CD4-positive, CD25-positive, alpha-beta regulatory T cell (primary cell): ENCODE results near the gene ARHGAP22. TPM values are rescaled to one million over a fixed set of nuclear protein-coding genes. Genes with fewer than 3 reads are reported as not detected.
A peak's percentile ranks its signal among the peaks of the same experiment; 100 is the strongest.

ENCODE experiments used
- ATAC-seq, 2 donors: fragments of 150-1000 bp; cut with Tn5 transposase; one replicate each; pipeline ENCODE4 v1.10.0; 2021; ENCODE audit warnings: low read depth in 2 of 2, moderate number of reproducible peaks in 2 of 2, moderate library complexity in 1 of 2
- DNase-seq, 3 donors: peaks; one replicate each; pipeline versions ENCODE4 v3.0.0 to v3.0.0-alpha.2; 2012 to 2022; ENCODE audit warnings: mixed read lengths in 1 of 3
- H3K27ac ChIP-seq: one replicate; pipeline ENCODE4 v1.7.0; 2013; ENCODE audit warnings: mild to moderate bottlenecking, low read length; ENCODE audit not compliant: insufficient read depth, poor library complexity, severe bottlenecking
- H3K27me3 ChIP-seq: one replicate; pipeline ENCODE4 v1.7.0; 2013; ENCODE audit warnings: low read length; ENCODE audit not compliant: control insufficient read depth, insufficient read depth
- H3K36me3 ChIP-seq: one replicate; pipeline ENCODE4 v1.7.0; 2013; ENCODE audit warnings: mild to moderate bottlenecking, low read length, moderate library complexity; ENCODE audit not compliant: control insufficient read depth, insufficient read depth
- H3K4me1 ChIP-seq: 2 replicates; pipeline ENCODE4 v1.7.0; 2013; ENCODE audit warnings: mild to moderate bottlenecking, low read length; ENCODE audit not compliant: insufficient read depth, control insufficient read depth, poor library complexity, severe bottlenecking
- H3K4me3 ChIP-seq: one replicate; pipeline ENCODE4 v1.7.0; 2013; ENCODE audit warnings: low read depth, mild to moderate bottlenecking, low read length, moderate library complexity
- H3K9me3 ChIP-seq, 2 experiments: 1 replicate in 1 of 2; 2 replicates in 1 of 2; pipeline ENCODE4 v1.7.0; 2013; ENCODE audit warnings: low read length in 2 of 2, mild to moderate bottlenecking in 1 of 2, moderate library complexity in 1 of 2; ENCODE audit not compliant: control insufficient read depth in 2 of 2
- H3K27ac Mint-ChIP-seq, 3 donors: one replicate each; pipeline ENCODE4 v1.8.0; 2020 to 2022; ENCODE audit warnings: mild to moderate bottlenecking in 3 of 3, mixed read lengths in 3 of 3, moderate library complexity in 2 of 3
- H3K27me3 Mint-ChIP-seq: one replicate; pipeline ENCODE4 v1.8.0; 2022; ENCODE audit warnings: mild to moderate bottlenecking, mixed read lengths
- H3K36me3 Mint-ChIP-seq: one replicate; pipeline ENCODE4 v1.8.0; 2020; ENCODE audit warnings: mixed read lengths
- H3K4me1 Mint-ChIP-seq, 4 donors: one replicate each; pipeline ENCODE4 v1.8.0; 2020 to 2022; ENCODE audit warnings: mixed read lengths in 4 of 4, mild to moderate bottlenecking in 1 of 4
- H3K4me3 Mint-ChIP-seq, 4 donors: one replicate each; pipeline ENCODE4 v1.8.0; 2020 to 2022; ENCODE audit warnings: mild to moderate bottlenecking in 4 of 4, mixed read lengths in 4 of 4, moderate library complexity in 3 of 4
- H3K9me3 Mint-ChIP-seq, 7 donors: one replicate each; pipeline ENCODE4 v1.8.0; 2020 to 2022; ENCODE audit warnings: mixed read lengths in 7 of 7, mild to moderate bottlenecking in 3 of 7, moderate library complexity in 2 of 7
- polyA plus RNA-seq, 4 donors: library from polyadenylated mRNA; unstranded; fragments of 300-500 nt; fragmentation: Illumina TruSeq; gene quantifications; one replicate each; pipeline ENCODE4 v1.2.3, GENCODE V29; 2021
- total RNA-seq: library from RNA; stranded (reverse); gene quantifications from one replicate; pipeline ENCODE4 v1.2.3, GENCODE V29; 2022

Gene ARHGAP22
- total and polyA plus RNA-seq, 5 donors from 2014 or later = 0.42 TPM; not detected in 4

GRCh38 chr10:48609441-48609840 lies 4.6 kb upstream of the ARHGAP22 start:
- Mint-ChIP-seq H3K27ac (no peak overlapping the region), H3K9me3 (peaks cover 0 to 4% (median 0%) of the 10 kb centered on the region in 7 donors), H3K27me3 (peaks cover 42% of the 10 kb centered on the region), H3K36me3 (no peaks in the 10 kb centered on the region), H3K4me1 (peaks cover 0 to 11% (median 1%) of the 10 kb centered on the region in 4 donors), H3K4me3 (no peak overlapping the region)
- ATAC-seq = no peak
- no peak for DNase-seq
- H3K4me3 ChIP-seq = no peak overlapping the region
- no peaks in the 10 kb centered on the region for H3K4me1 ChIP-seq
- no peak overlapping the region for H3K27ac ChIP-seq
- H3K36me3 ChIP-seq = no peaks in the 10 kb centered on the region
- H3K27me3 ChIP-seq = peaks cover 10% of the 10 kb centered on the region
- H3K9me3 ChIP-seq = no peaks in the 10 kb centered on the region

- Histone ChIP-seq H3K9me3 (no peaks in the 10 kb centered on the region), H3K27me3 (peaks cover 8% of the 10 kb centered on the region), H3K27ac (no peak overlapping the region), H3K36me3 (no peaks in the 10 kb centered on the region), H3K4me1 (no peaks in the 10 kb centered on the region), H3K4me3 (no peak overlapping the region)
- no peak for DNase-seq
- no peak for ATAC-seq
- H3K27me3 Mint-ChIP-seq = peaks cover 46% of the 10 kb centered on the region
- H3K27ac Mint-ChIP-seq = no peak overlapping the region
- no peak overlapping the region for H3K4me3 Mint-ChIP-seq
- peaks cover 0 to 4% (median 0%) of the 10 kb centered on the region in 7 donors for H3K9me3 Mint-ChIP-seq
- H3K4me1 Mint-ChIP-seq = peaks cover 0 to 11% (median 1%) of the 10 kb centered on the region in 4 donors
- H3K36me3 Mint-ChIP-seq = no peaks in the 10 kb centered on the region
Observed at GRCh38 chr10:48608976-48609375, 4.1 kb upstream of the ARHGAP22 start.

- Histone ChIP-seq H3K9me3 (no peaks in the 10 kb centered on the region), H3K36me3 (no peaks in the 10 kb centered on the region), H3K27ac (no peak overlapping the region), H3K4me3 (no peak overlapping the region), H3K4me1 (no peaks in the 10 kb centered on the region), H3K27me3 (peaks cover 8% of the 10 kb centered on the region)
- Mint-ChIP-seq H3K4me3 (no peak overlapping the region), H3K4me1 (peaks cover 0 to 11% (median 1%) of the 10 kb centered on the region in 4 donors), H3K36me3 (no peaks in the 10 kb centered on the region), H3K9me3 (peaks cover 0 to 2% (median 0%) of the 10 kb centered on the region in 7 donors), H3K27ac (no peak overlapping the region), H3K27me3 (peaks cover 49% of the 10 kb centered on the region)
- ATAC-seq = peak in 1 of 2 donors; percentile 45
- peak in 1 of 3 donors; percentile 41 for DNase-seq
Observed at GRCh38 chr10:48608279-48608681, 3.4 kb upstream of the ARHGAP22 start.

- no peak for ATAC-seq
- DNase-seq = no peak
- H3K36me3 Mint-ChIP-seq = no peaks in the 10 kb centered on the region
- peaks cover 0 to 2% (median 0%) of the 10 kb centered on the region in 7 donors for H3K9me3 Mint-ChIP-seq
- H3K4me3 Mint-ChIP-seq = no peak overlapping the region
- peaks cover 0 to 11% (median 1%) of the 10 kb centered on the region in 4 donors for H3K4me1 Mint-ChIP-seq
- H3K9me3 ChIP-seq = no peaks in the 10 kb centered on the region
- H3K27me3 Mint-ChIP-seq = peaks cover 43% of the 10 kb centered on the region
- no peak overlapping the region for H3K27ac ChIP-seq
- peaks cover 6% of the 10 kb centered on the region for H3K27me3 ChIP-seq
- H3K4me3 ChIP-seq = no peak overlapping the region
- no peaks in the 10 kb centered on the region for H3K4me1 ChIP-seq
- H3K27ac Mint-ChIP-seq = no peak overlapping the region
- no peaks in the 10 kb centered on the region for H3K36me3 ChIP-seq
Observed at GRCh38 chr10:48607356-48608278, 2.7 kb upstream of the ARHGAP22 start.

- Histone ChIP-seq H3K27me3 (peaks cover 4% of the 10 kb centered on the region), H3K4me1 (no peaks in the 10 kb centered on the region), H3K9me3 (no peaks in the 10 kb centered on the region), H3K36me3 (no peaks in the 10 kb centered on the region), H3K4me3 (no peak overlapping the region), H3K27ac (no peak overlapping the region)
- Mint-ChIP-seq H3K4me1 (peaks cover 0 to 11% (median 1%) of the 10 kb centered on the region in 4 donors), H3K4me3 (no peak overlapping the region), H3K36me3 (no peaks in the 10 kb centered on the region), H3K9me3 (peaks cover 0 to 2% (median 0%) of the 10 kb centered on the region in 7 donors), H3K27ac (no peak overlapping the region), H3K27me3 (peaks cover 37% of the 10 kb centered on the region)
- DNase-seq (no peak), ATAC-seq (no peak)
Observed at GRCh38 chr10:48606530-48607355, 1.9 kb upstream of the ARHGAP22 start.

GRCh38 chr10:48605786-48606529 lies 1.1 kb upstream of the ARHGAP22 start:
- DNase-seq = no peak
- Histone ChIP-seq H3K27me3 (peaks cover 4% of the 10 kb centered on the region), H3K4me3 (no peak overlapping the region), H3K4me1 (no peaks in the 10 kb centered on the region), H3K36me3 (no peaks in the 10 kb centered on the region), H3K27ac (no peak overlapping the region), H3K9me3 (no peaks in the 10 kb centered on the region)
- Mint-ChIP-seq H3K4me3 (no peak overlapping the region), H3K27ac (no peak overlapping the region), H3K36me3 (no peaks in the 10 kb centered on the region), H3K9me3 (peaks cover 0 to 2% (median 0%) of the 10 kb centered on the region in 7 donors), H3K4me1 (peaks cover 0 to 11% (median 1%) of the 10 kb centered on the region in 4 donors), H3K27me3 (peaks cover 37% of the 10 kb centered on the region)
- no peak for ATAC-seq
